HCT116 (cell line): ENCODE measurements around the gene PNMA6E. TPM values are rescaled to one million over a fixed set of nuclear protein-coding genes. Genes with fewer than 3 reads are reported as not detected.

Experiments used
- ATAC-seq: fragments of 200-7000 bp; cut with Tn5 transposase; 2 replicates; pipeline ENCODE4 v1.9.1; 2020; ENCODE audit warnings: mild to moderate bottlenecking, moderate library complexity
- BruUV-seq: library from RNA; stranded (reverse); fragments of 400-500 nt; replicated peaks from 2 replicates; lab custom pipeline; 2021; lab: Mats Ljungman, UMichigan
- CTCF ChIA-PET: fragments of 300-600 bp; sonication (Branson Sonifier 250); formaldehyde crosslinking; loops from one replicate; lab custom pipeline; 2021; ENCODE audit warnings: antibody characterized with exemption; lab: Charles Lee
- POLR2A ChIA-PET: fragments of 300-600, 350-600 bp; sonication (Branson Sonifier 250); formaldehyde crosslinking; loops from one replicate; lab custom pipeline; 2021; ENCODE audit warnings: antibody characterized with exemption; lab: Charles Lee
- RAD21 ChIA-PET, 2 experiments: fragments of 300-600 bp; sonication (Branson Sonifier 250); formaldehyde crosslinking; loops; one replicate each; lab custom pipeline; 2023; ENCODE audit warnings: low total read pairs in 2 of 2; ENCODE audit not compliant: uncharacterized antibody in 2 of 2, unreplicated experiment in 2 of 2, low non-redundant PET in 1 of 2; lab: Charles Lee
- DNase-seq: peaks from one replicate; pipeline ENCODE4 v3.0.0-alpha.2; 2010; ENCODE audit warnings: low read depth, low spot score
- H2AFZ ChIP-seq: fragments of 200-600 bp; shearing (Covaris generic), sonication (generic); 2 replicates; pipeline ENCODE4 v1.6.1; 2017; ENCODE audit warnings: low read depth, mixed run types, mixed read lengths, antibody characterized with exemption, low read length; ENCODE audit not compliant: poor library complexity, severe bottlenecking
- H3K27ac ChIP-seq: 2 replicates; pipeline ENCODE4 v1.5.1; 2012; ENCODE audit warnings: low read depth, low read length
- H3K27me3 ChIP-seq: fragments of 200-600 bp; sonication (generic); 2 replicates; pipeline ENCODE4 v1.6.1; 2016; ENCODE audit warnings: mixed run types, low read length, mixed read lengths; ENCODE audit not compliant: insufficient read depth
- H3K36me3 ChIP-seq, 2 experiments: fragments of 200-500 bp in 1 of 2; fragments of 200-600 bp in 1 of 2; sonication (Bioruptor generic) in 1 of 2; sonication (generic) in 1 of 2; 2 replicates each; pipeline versions ENCODE4 v1.5.1 to v1.6.1; 2014 to 2016; ENCODE audit warnings: low read length in 2 of 2, inconsistent platforms in 1 of 2, mixed read lengths in 1 of 2, mixed run types in 1 of 2; ENCODE audit not compliant: insufficient read depth in 2 of 2, control insufficient read depth in 1 of 2
- H3K4me1 ChIP-seq, 2 experiments: fragments of 200-600 bp in 1 of 2; sonication (generic) in 1 of 2; 2 replicates each; pipeline versions ENCODE4 v1.5.1 to v1.6.1; 2012 to 2017; ENCODE audit warnings: low read length in 2 of 2, inconsistent platforms in 1 of 2, mild to moderate bottlenecking in 1 of 2, mixed read lengths in 1 of 2, mixed run types in 1 of 2, moderate library complexity in 1 of 2; ENCODE audit not compliant: insufficient read depth in 2 of 2, control insufficient read depth in 1 of 2
- H3K4me2 ChIP-seq: fragments of 200-600 bp; sonication (generic); 2 replicates; pipeline ENCODE4 v1.6.1; 2017; ENCODE audit warnings: mixed run types, low read length, mixed read lengths
- H3K4me3 ChIP-seq, 2 experiments: fragments of 200-600 bp in 1 of 2; sonication (generic) in 1 of 2; replicated peaks in 1 of 2; 2 replicates each; pipeline ENCODE4 v1.5.1; 2011 to 2016; ENCODE audit warnings: low read length in 2 of 2, control low read depth in 1 of 2, low read depth in 1 of 2, mild to moderate bottlenecking in 1 of 2, mixed read lengths in 1 of 2, mixed run types in 1 of 2
- H3K79me2 ChIP-seq: fragments of 200-600 bp; sonication (generic); 2 replicates; pipeline ENCODE4 v1.6.1; 2017; ENCODE audit warnings: mild to moderate bottlenecking, mixed run types, low read length, moderate library complexity, mixed read lengths; ENCODE audit not compliant: insufficient read depth
- H3K9ac ChIP-seq: fragments of 200-600 bp; sonication (generic); 2 replicates; pipeline ENCODE4 v1.6.1; 2016; ENCODE audit warnings: low read length, mixed read lengths
- H3K9me2 ChIP-seq: fragments of 200-600 bp; sonication (generic), shearing (Covaris generic); 2 replicates; pipeline ENCODE4 v1.6.1; 2017; ENCODE audit warnings: mixed run types, mild to moderate bottlenecking, moderate library complexity; ENCODE audit not compliant: insufficient read depth
- H3K9me3 ChIP-seq, 2 experiments: fragments of 200-500 bp in 1 of 2; fragments of 200-600 bp in 1 of 2; sonication (Bioruptor generic) in 1 of 2; sonication (generic) in 1 of 2; 2 replicates each; pipeline ENCODE4 v1.6.1; 2014 to 2017; ENCODE audit warnings: low read length in 2 of 2, mixed read lengths in 2 of 2, inconsistent platforms in 1 of 2, low read depth in 1 of 2, mild to moderate bottlenecking in 1 of 2, mixed run types in 1 of 2, moderate library complexity in 1 of 2; ENCODE audit not compliant: control insufficient read depth in 1 of 2, insufficient read depth in 1 of 2
- H4K20me1 ChIP-seq: fragments of 200-600 bp; sonication (generic), shearing (Covaris generic); 2 replicates; pipeline ENCODE4 v1.6.1; 2017; ENCODE audit warnings: mixed run types, mild to moderate bottlenecking, moderate library complexity; ENCODE audit not compliant: insufficient read depth
- ATF3 ChIP-seq: IDR thresholded peaks from 2 replicates; pipeline ENCODE4 v1.6.1; 2012
- CBX3 ChIP-seq: IDR thresholded peaks from 2 replicates; pipeline ENCODE4 v1.6.1; 2012; ENCODE audit warnings: low read depth
- CEBPB ChIP-seq: IDR thresholded peaks from 2 replicates; pipeline ENCODE4 v1.6.1; 2012; ENCODE audit warnings: low read depth
- ELF1 ChIP-seq: IDR thresholded peaks from 2 replicates; pipeline ENCODE4 v1.6.1; 2012; ENCODE audit warnings: low read depth, borderline replicate concordance
- EZH2 ChIP-seq: fragments of 200-600 bp; sonication (generic); IDR thresholded peaks from 2 replicates; pipeline ENCODE4 v1.6.1; 2017; ENCODE audit warnings: antibody characterized with exemption, mixed run types
- POLR2A ChIP-seq: IDR thresholded peaks from 2 replicates; pipeline ENCODE4 v1.7.0; 2011; ENCODE audit warnings: borderline replicate concordance; ENCODE audit not compliant: insufficient read depth, insufficient read length; ENCODE audit errors: extremely low read depth
- POLR2AphosphoS5 ChIP-seq: IDR thresholded peaks from 2 replicates; pipeline ENCODE4 v1.6.1; 2011; ENCODE audit warnings: mild to moderate bottlenecking, low read depth, low read length, moderate library complexity
- RAD21 ChIP-seq: IDR thresholded peaks from 2 replicates; pipeline ENCODE4 v1.6.1; 2012; ENCODE audit warnings: low read depth, mild to moderate bottlenecking
- SIN3A ChIP-seq: IDR thresholded peaks from 2 replicates; pipeline ENCODE4 v1.6.1; 2012; ENCODE audit warnings: low read depth
- SP1 ChIP-seq: IDR thresholded peaks from 2 replicates; pipeline ENCODE4 v1.6.1; 2012; ENCODE audit warnings: low read depth
- TCF7L2 ChIP-seq: IDR thresholded peaks from 2 replicates; pipeline ENCODE4 v1.7.0; 2011; ENCODE audit warnings: borderline replicate concordance, inconsistent platforms; ENCODE audit not compliant: insufficient read depth, insufficient read length; ENCODE audit errors: extremely low read depth
- ZNF274 ChIP-seq: fragments of 200-500 bp; sonication (Bioruptor generic); IDR thresholded peaks from 2 replicates; pipeline ENCODE4 v1.6.1; 2014; ENCODE audit warnings: mild to moderate bottlenecking, low read depth, low read length, inconsistent platforms
- intact Hi-C: fragments of 100-400 bp; cut with micrococcal nuclease; formaldehyde crosslinking; loops from 2 replicates; pipeline ENCODE4 v1.10.0; 2022
- total RNA-seq: library from RNA; stranded (reverse); gene quantifications from one replicate; pipeline ENCODE4 v1.2.1, GENCODE V29; 2021; ENCODE audit not compliant: unreplicated experiment

PNMA6E gene
- total RNA-seq, 1 experiment from 2014 or later = not detected

- TF ChIP-seq ELF1 = no peak
- no peak for TF ChIP-seq EZH2
- TF ChIP-seq SP1 = no peak
- TF ChIP-seq SIN3A = no peak
- no peak for TF ChIP-seq CEBPB
- TF ChIP-seq ZNF274 = no peak
- TF ChIP-seq ATF3 = no peak
- no peak for TF ChIP-seq TCF7L2
- no peak for TF ChIP-seq POLR2AphosphoS5
- no peak for TF ChIP-seq RAD21
- no peak for TF ChIP-seq CBX3
- TF ChIP-seq POLR2A = no peak
- CTCF ChIA-PET = no interaction called here
- Histone ChIP-seq H4K20me1 (no peaks in the 10 kb centered on the region), H3K4me3 (no peak overlapping the region), H3K36me3 (no peaks in the 10 kb centered on the region), H3K9ac (no peak overlapping the region), H3K4me1 (no peaks in the 10 kb centered on the region), H3K27ac (no peak overlapping the region), H3K9me3 (no peaks in the 10 kb centered on the region), H3K79me2 (no peaks in the 10 kb centered on the region), H3K9me2 (no peaks in the 10 kb centered on the region), H3K4me2 (no peak overlapping the region), H3K27me3 (no peaks in the 10 kb centered on the region), H2AFZ (no peak overlapping the region)
- ATAC-seq (no peak), DNase-seq (no peak)
- no TSS peak for BruUV-seq
- POLR2A ChIA-PET = no interaction called here
- intact Hi-C loops = no loop called here
- RAD21 ChIA-PET = no interaction called here
Observed at GRCh38 chrX:153413731-153414130, 12.6 kb upstream of the PNMA6E start.
